ENCODE results near the gene SSR3.

SSR3 gene

DNA sequence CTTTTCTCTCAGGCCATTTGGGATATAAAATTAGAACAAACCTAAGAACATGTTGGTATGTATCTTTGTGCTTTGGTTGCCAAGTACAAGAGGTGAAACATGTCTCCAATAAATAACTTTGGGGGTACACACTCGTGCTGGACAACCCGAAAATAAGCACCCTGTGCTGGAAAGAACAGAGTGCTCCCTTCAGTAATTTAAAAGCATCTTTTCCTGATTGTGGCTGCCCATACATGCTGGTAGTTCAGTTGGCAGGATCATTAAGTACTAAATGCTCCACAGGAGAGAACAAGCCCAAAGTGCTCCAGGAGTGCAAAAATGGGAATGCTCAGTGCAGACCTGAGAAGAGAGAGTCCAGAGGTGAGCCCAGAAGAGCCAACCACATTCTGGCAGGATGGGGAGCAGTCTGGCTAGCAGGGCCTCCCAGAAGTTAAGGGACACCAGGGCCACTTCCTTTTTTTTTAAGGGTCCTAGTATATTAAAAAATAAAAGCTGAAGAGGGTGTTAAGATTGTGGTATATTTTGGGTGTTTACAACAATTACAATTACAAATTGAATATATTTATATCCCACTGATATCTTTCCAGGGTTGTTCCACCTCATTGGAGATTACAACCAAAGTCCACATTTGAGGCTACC lies 48.6 kb upstream of the SSR3 start (continued):
- TF ChIP-seq, protein P1, sequence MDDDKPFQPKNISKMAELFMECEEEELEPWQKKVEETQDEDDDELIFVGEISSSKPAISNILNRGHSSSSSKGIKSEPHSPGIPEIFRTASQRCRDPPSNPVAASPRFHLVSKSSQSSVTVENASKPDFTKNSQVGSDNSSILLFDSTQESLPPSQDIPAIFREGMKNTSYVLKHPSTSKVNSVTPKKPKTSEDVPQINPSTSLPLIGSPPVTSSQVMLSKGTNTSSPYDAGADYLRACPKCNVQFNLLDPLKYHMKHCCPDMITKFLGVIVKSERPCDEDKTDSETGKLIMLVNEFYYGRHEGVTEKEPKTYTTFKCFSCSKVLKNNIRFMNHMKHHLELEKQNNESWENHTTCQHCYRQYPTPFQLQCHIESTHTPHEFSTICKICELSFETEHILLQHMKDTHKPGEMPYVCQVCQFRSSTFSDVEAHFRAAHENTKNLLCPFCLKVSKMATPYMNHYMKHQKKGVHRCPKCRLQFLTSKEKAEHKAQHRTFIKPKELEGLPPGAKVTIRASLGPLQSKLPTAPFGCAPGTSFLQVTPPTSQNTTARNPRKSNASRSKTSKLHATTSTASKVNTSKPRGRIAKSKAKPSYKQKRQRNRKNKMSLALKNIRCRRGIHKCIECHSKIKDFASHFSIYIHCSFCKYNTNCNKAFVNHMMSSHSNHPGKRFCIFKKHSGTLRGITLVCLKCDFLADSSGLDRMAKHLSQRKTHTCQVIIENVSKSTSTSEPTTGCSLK (tag by site-specific recombination; IDR thresholded peaks at IDR 0.05), result no peak
- TF ChIP-seq ZNF239 (tag by site-specific recombination; IDR thresholded peaks at IDR 0.05), result no peak

DNA sequence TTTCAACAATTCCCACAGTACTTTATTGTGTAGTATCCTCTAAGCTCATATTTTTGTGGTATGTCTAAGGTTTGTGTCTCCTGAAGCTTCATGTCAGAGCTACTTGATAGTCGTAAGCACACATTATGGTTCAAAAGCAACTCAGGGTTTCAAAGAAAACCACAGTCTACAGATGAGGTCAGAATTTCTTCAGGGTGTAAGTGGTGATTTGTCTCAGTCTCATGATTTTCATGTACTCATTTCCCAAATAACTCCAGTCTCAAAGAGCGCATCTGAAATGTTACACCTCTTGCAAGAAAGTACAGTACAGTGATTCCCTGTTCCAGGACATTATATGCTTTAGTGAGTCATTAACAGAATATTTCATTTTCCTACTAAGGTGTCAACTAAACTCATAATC lies 47.5 kb upstream of the SSR3 start:
- Histone ChIP-seq H3K4me3 (ENCODE audit: low read depth, low read length) (no peak overlapping the region), H3K36me3 (ENCODE audit: control insufficient read depth in 2 of 2, insufficient read depth in 1 of 2, low read length in 2 of 2) (no peaks in the 10 kb centered on the region), H3K4me1 (ENCODE audit: control insufficient read depth, insufficient read depth, low read length) (no peaks in the 10 kb centered on the region), H3K9me3 (ENCODE audit: control insufficient read depth, insufficient read depth, low read depth, low read length) (no peaks in the 10 kb centered on the region), H3K27ac (ENCODE audit: extremely low read depth, low read depth, low read length) (no peak overlapping the region)
- ChIA-PET CTCF (no interaction called here), POLR2A (interaction anchor here (0.6 kb wide), 1 partner anchor 26 kb away, joined by 3 read pairs; no protein-coding TSS in a partner anchor)
- TF ChIP-seq, protein P2, sequence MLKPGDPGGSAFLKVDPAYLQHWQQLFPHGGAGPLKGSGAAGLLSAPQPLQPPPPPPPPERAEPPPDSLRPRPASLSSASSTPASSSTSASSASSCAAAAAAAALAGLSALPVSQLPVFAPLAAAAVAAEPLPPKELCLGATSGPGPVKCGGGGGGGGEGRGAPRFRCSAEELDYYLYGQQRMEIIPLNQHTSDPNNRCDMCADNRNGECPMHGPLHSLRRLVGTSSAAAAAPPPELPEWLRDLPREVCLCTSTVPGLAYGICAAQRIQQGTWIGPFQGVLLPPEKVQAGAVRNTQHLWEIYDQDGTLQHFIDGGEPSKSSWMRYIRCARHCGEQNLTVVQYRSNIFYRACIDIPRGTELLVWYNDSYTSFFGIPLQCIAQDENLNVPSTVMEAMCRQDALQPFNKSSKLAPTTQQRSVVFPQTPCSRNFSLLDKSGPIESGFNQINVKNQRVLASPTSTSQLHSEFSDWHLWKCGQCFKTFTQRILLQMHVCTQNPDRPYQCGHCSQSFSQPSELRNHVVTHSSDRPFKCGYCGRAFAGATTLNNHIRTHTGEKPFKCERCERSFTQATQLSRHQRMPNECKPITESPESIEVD (tag by site-specific recombination; IDR thresholded peaks at IDR 0.05), result peak; percentile 19; the same call in 1 of the 2 replicates
- TF ChIP-seq KLF9 (tag by site-specific recombination; IDR thresholded peaks at IDR 0.05; ENCODE audit: low read depth) (no peak), ZNF394 (tag by site-specific recombination; IDR thresholded peaks at IDR 0.05; ENCODE audit: borderline replicate concordance) (no peak), ZSCAN16 (tag by site-specific recombination; IDR thresholded peaks at IDR 0.05) (no peak), ZNF621 (tag by site-specific recombination; IDR thresholded peaks at IDR 0.05) (no peak), SP7 (tag by site-specific recombination; IDR thresholded peaks at IDR 0.05) (peak; percentile 21; the same call in 1 of the 2 replicates), SALL2 (tag by site-specific recombination; IDR thresholded peaks at IDR 0.05; ENCODE audit: borderline replicate concordance) (no peak), GFI1B (tag by site-specific recombination; IDR thresholded peaks at IDR 0.05) (peak; percentile 48; the same call in 1 of the 2 replicates), ZNF521 (tag by site-specific recombination; IDR thresholded peaks at IDR 0.05) (no peak), ZNF133 (tag by site-specific recombination; IDR thresholded peaks at IDR 0.05) (no peak), KLF10 (tag by site-specific recombination; IDR thresholded peaks at IDR 0.05) (no peak), ZNF350 (tag by site-specific recombination; IDR thresholded peaks at IDR 0.05) (no peak), ZNF626 (tag by site-specific recombination; IDR thresholded peaks at IDR 0.05) (no peak)
- TF ChIP-seq, protein P1 (tag by site-specific recombination; IDR thresholded peaks at IDR 0.05), result no peak
- TF ChIP-seq, protein P3, sequence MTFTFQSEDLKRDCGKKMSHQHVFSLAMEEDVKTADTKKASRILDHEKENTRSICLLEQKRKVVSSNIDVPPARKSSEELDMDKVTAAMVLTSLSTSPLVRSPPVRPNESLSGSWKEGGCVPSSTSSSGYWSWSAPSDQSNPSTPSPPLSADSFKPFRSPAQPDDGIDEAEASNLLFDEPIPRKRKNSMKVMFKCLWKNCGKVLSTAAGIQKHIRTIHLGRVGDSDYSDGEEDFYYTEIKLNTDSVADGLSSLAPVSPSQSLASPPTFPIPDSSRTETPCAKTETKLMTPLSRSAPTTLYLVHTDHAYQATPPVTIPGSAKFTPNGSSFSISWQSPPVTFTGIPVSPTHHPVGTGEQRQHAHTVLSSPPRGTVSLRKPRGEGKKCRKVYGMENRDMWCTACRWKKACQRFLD (tag by site-specific recombination; IDR thresholded peaks at IDR 0.05), result no peak
- TF ChIP-seq, protein P4, sequence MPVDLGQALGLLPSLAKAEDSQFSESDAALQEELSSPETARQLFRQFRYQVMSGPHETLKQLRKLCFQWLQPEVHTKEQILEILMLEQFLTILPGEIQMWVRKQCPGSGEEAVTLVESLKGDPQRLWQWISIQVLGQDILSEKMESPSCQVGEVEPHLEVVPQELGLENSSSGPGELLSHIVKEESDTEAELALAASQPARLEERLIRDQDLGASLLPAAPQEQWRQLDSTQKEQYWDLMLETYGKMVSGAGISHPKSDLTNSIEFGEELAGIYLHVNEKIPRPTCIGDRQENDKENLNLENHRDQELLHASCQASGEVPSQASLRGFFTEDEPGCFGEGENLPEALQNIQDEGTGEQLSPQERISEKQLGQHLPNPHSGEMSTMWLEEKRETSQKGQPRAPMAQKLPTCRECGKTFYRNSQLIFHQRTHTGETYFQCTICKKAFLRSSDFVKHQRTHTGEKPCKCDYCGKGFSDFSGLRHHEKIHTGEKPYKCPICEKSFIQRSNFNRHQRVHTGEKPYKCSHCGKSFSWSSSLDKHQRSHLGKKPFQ (tag by site-specific recombination; IDR thresholded peaks at IDR 0.05), result no peak
- TF ChIP-seq, protein P5, sequence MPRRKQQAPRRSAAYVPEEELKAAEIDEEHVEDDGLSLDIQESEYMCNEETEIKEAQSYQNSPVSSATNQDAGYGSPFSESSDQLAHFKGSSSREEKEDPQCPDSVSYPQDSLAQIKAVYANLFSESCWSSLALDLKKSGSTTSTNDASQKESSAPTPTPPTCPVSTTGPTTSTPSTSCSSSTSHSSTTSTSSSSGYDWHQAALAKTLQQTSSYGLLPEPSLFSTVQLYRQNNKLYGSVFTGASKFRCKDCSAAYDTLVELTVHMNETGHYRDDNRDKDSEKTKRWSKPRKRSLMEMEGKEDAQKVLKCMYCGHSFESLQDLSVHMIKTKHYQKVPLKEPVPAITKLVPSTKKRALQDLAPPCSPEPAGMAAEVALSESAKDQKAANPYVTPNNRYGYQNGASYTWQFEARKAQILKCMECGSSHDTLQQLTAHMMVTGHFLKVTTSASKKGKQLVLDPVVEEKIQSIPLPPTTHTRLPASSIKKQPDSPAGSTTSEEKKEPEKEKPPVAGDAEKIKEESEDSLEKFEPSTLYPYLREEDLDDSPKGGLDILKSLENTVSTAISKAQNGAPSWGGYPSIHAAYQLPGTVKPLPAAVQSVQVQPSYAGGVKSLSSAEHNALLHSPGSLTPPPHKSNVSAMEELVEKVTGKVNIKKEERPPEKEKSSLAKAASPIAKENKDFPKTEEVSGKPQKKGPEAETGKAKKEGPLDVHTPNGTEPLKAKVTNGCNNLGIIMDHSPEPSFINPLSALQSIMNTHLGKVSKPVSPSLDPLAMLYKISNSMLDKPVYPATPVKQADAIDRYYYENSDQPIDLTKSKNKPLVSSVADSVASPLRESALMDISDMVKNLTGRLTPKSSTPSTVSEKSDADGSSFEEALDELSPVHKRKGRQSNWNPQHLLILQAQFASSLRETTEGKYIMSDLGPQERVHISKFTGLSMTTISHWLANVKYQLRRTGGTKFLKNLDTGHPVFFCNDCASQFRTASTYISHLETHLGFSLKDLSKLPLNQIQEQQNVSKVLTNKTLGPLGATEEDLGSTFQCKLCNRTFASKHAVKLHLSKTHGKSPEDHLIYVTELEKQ (tag by site-specific recombination; IDR thresholded peaks at IDR 0.05; ENCODE audit: borderline replicate concordance), result no peak
